Measurements from ENCODE around the gene PGRMC1.
"Not testable (repeated sequence)": the region's sequence is repeated elsewhere in the genome, so short reads cannot be mapped to it uniquely, and the experiment has no call there.

Gene PGRMC1

GRCh38 chrX:119236623-119237561 is 807 bp downstream of the PGRMC1 start:
- DNase-seq = peak; percentile 78

GRCh38 chrX:119237562-119237942 is 1.5 kb downstream of the PGRMC1 start:
- no peak for DNase-seq

- DNase-seq = peak; percentile 58
These were observed 2.5 kb downstream of the PGRMC1 start for GRCh38 chrX:119238557-119238956.

- DNase-seq = peak; percentile 84
These were observed 4.3 kb downstream of the PGRMC1 start for GRCh38 chrX:119240356-119240755.

GRCh38 chrX:119247702-119248101 is 11.6 kb downstream of the PGRMC1 start:
- no peak for DNase-seq

- no peak for DNase-seq
These were observed 13.8 kb downstream of the PGRMC1 start for GRCh38 chrX:119249891-119250290.

GRCh38 chrX:119251386-119251785 is 15.3 kb downstream of the PGRMC1 start:
- no peak for DNase-seq

GRCh38 chrX:119252716-119253115 is 16.6 kb downstream of the PGRMC1 start:
- DNase-seq = no peak

- peak; percentile 11 for DNase-seq
These were observed 30.4 kb downstream of the PGRMC1 start for GRCh38 chrX:119266364-119266995.

GRCh38 chrX:119267115-119267514 is 31.0 kb downstream of the PGRMC1 start:
- DNase-seq = not testable (repeated sequence)

- no peak for DNase-seq
These were observed 36.9 kb downstream of the PGRMC1 start for GRCh38 chrX:119272882-119273419.

GRCh38 chrX:119273420-119274192 is 37.5 kb downstream of the PGRMC1 start:
- peak; percentile 74 for DNase-seq

- not testable (repeated sequence) for DNase-seq
These were observed 46.3 kb downstream of the PGRMC1 start for GRCh38 chrX:119282347-119282746.

GRCh38 chrX:119288890-119289393 is 52.9 kb downstream of the PGRMC1 start:
- DNase-seq = no peak

GRCh38 chrX:119290476-119290875 is 54.4 kb downstream of the PGRMC1 start:
- peak; percentile 11 for DNase-seq

GRCh38 chrX:119291246-119291645 is 55.2 kb downstream of the PGRMC1 start:
- not testable (repeated sequence) for DNase-seq

GRCh38 chrX:119292445-119292844 is 56.4 kb downstream of the PGRMC1 start:
- no peak for DNase-seq

Data from fibroblast of skin of right biceps (primary cell).